Endometrium (tissue), 2 donors: ENCODE measurements around the gene PGA5.

Source experiments
- FAIRE-seq: peaks from 2 replicates; lab custom pipeline; 2012; peaks lifted over from hg19 to GRCh38; lab: Jason Lieb, UNC
- donor health status: control.
- donor health status: control.

Gene PGA5

DNA sequence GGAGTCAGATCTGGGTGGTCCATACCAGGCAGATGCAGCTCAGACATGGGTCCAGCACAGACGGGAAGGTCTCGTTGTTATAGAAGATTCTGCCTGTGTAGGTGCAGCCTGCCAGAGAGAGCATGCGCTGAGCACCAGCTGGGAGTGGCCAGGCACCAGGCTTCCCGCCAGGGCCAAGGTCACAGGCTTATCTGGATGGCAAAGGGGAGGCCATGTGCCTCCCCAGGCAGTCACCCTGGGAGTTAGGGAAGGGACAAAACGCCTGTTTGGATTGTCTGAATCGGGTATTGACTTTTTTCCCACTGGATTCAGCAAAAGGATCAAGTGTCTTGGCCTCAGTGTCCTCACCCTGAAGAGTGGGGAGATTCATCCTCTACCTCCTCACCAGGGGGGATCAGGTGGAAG lies 26.5 kb downstream of the PGA5 start:
- FAIRE-seq: no peak

DNA sequence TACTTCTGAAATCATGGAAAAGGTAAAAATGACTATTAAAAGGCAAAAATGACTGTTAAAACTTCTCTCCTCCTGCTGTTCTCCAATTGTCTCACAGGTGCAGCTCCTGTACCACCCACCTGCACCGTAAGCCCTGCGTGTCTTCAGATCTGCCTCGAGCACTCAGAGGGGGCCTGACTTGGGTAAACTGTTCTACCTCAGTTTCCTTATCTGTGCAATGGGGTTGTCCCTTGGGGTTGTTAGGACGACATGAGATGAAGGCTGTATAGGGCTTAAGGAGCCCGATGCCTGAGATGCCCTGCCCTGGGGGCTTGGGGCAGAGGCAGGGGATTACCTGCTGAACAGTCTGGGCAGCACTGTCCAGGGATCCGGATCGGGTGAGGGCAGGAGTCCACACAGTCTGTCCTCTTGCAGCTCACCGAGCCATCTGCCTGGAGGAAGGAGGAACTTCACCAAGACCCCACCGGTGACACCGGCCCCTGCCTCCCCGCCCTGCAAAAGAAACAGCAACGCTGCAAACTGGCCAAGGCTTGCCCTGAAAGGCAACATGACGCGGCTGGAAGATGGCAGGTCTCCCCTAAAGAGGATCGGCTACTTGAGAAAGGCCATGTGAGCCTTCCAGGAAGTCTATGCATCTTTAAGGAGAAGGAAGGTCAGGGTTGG lies 27.7 kb downstream of the PGA5 start:
- no peak for FAIRE-seq

DNA sequence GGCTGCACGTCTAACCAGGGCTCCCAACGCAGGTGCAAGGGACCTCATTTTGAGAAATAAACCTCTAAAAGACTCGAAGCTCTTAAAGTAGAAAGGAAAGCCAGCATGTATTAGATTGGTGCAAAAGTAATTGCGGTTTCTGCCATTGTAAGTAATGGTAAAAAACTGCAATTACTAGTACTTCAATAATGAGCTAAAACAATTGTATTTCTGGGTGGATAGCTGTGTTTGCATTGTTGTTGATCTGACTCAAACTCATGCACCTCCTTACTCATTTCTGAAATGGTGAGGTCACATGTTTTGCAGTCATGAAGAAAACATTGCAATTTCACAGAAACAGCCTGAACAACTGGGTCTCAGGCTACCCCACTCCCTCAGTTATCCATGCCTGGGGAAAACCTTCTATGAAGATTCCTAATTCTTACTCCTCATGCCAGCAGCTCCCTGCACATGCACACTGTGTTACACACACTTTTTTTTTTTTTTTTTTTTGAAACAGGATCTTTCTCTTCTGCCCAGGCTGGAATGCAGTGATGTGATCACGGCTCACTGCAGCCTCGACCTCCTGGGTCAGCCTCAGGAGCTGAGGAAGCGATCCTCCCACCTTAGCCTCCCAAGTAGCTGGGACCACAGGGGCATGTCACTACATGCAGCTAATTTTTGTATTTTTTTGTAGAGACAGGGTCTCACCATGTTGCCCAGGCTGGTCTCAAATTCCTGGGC lies 29.5 kb downstream of the PGA5 start:
- no peak for FAIRE-seq

DNA sequence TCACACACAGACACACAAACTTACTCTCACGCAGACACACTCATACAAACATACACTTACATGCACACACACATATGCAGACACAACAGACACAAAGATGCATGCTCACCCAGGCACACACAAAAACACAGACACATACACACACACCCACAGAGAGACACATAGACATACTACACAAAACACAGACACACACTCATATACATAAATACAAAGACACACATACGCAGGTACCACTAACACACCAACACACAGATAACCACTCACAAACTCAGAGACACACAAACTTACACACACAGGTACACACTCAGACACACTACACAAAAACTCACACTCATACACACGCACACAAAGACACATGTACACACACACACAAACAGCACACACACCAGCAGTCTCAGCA lies 31.8 kb downstream of the PGA5 start:
- no peak for FAIRE-seq

- no peak for FAIRE-seq
Observed at GRCh38 chr11:61273178-61274078, 32.5 kb downstream of the PGA5 start.

DNA sequence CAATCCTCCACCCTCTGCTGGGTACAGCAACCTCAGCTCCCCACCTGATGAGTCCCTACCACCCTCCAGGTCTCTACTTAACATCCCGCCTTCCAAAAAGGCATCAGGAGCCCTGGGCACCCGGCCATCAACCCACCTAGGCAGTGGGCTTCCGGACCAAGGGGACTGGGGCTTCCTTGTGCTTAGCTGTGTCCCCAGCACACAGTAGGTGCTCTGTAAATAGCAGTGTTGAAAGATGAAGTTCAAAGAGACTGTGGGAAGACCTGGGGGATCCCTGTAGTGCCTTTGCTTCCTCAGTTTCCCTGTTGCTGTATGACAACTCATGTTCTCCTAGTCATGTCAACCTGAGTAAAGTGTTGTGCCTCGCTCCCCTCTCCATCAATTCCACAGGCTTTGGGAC lies 33.1 kb downstream of the PGA5 start:
- FAIRE-seq: no peak

GRCh38 chr11:61275191-61275590 lies 34.2 kb downstream of the PGA5 start:
- FAIRE-seq: no peak

DNA sequence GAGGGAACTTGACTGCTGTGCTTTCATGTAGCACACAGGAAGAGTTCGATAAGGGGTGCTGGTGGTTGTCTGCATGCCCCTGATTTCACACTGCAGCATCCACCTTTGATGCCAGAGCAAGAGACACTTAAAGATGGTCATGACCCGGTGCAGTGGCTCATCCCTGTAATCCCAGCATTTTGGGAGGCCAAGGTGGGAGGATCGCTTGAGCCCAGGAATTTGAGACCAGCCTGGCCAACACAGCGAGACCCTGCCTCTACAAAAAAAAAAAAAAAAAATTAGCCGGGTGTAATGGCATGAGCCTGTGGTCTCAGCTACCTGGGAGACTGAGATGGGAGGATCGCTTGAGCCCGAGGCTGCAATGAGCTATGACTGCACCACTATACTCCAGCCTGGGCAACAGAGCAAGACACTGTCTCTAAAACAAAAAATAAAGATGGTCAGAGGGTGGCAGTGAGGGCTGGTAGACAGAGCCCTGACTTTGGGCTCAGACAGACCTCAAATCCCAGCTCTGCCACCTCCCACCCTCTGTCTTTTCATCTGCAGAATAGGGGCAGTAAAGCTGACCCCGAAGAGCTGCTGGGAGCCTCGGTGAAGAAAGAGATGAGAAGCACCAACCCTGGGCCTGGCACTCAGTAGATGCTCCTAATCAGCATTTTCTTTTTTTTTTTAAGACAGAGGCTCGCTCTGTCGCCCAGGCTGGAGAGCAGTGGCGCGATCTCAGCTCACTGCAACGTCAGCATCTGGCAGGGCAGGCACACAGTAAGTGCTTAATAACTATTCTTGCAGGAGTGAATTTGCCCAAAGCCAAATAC lies 36.4 kb downstream of the PGA5 start:
- no peak for FAIRE-seq

DNA sequence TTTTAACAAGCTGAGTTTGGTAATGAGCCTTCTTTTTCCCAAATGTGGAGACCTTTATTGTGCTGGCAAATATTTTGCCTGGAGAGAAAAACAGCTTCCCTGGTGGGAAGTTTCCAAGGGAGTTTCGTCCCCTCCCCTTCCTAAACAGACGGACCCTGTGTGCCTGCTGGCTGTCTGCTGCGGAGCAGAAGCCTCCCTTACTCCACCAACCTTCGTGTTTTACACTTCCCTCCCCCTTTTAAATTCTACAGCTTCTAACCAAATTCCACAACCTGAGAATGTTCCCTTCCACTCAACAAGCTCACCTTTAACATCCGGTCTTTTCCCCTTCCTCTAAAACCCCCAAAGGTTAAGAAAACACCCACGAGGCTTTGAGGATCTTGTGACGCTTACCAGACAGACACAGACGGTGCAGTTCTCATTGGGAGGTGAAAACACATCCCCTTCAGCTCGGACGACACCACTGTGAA lies 37.1 kb downstream of the PGA5 start:
- no peak for FAIRE-seq

- FAIRE-seq: no peak
Observed at GRCh38 chr11:61279934-61280659, 39.1 kb downstream of the PGA5 start.

- no peak for FAIRE-seq
Observed at GRCh38 chr11:61280883-61281580, 40.1 kb downstream of the PGA5 start.

DNA sequence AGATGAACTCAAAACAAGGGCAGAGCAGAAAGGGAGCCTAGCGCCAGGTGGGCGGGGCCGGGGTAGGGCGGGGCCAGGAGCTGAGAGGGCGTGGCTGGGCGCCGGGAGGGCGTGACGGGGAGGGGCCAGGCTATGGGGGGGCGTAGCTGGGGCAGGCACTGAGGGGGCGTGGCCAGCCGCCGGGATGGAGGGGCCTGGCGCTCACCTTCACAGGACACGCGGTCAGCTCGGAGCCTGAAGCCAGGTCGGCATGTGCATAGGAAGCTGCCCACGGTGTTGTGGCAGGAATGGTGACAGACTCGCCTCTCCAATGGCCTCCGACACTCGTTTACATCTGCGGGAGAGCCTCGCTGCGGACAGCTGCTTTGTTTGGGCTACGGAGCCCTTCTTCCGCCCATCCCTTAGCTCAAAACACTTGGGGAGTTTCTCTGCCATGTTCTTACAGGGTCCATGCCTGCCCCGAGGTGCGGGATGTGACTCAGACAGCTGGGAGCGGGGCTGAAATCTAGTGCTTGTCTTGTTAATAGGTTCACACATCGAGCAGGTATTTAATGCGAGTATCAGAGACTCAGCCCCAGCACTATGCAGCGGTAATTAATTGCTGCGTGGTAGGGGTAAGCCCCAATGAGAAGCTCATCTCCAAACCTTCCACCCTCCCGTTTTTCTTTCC lies 40.7 kb downstream of the PGA5 start:
- no peak for FAIRE-seq

DNA sequence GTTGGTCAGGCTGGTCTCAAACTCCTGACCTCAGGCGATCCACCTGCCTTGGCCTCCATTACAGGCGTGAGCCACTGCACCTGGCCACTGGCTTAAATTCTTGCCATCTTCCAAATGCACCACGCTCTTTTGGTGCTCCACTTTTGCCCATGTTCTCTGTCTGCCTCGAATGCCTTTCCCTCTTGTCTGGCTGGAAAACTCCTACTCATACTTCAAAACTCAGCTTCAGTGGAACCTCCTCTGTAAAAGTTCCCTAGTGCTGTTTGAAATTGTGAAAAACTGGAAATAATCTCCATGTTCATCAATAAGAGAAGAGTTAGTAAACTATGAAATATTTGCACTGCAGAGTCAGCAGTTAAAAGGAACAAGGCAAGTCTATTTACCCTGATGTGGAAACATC lies 42.6 kb downstream of the PGA5 start:
- FAIRE-seq: no peak

- no peak for FAIRE-seq
Observed at GRCh38 chr11:61287338-61287977, 46.5 kb downstream of the PGA5 start.

DNA sequence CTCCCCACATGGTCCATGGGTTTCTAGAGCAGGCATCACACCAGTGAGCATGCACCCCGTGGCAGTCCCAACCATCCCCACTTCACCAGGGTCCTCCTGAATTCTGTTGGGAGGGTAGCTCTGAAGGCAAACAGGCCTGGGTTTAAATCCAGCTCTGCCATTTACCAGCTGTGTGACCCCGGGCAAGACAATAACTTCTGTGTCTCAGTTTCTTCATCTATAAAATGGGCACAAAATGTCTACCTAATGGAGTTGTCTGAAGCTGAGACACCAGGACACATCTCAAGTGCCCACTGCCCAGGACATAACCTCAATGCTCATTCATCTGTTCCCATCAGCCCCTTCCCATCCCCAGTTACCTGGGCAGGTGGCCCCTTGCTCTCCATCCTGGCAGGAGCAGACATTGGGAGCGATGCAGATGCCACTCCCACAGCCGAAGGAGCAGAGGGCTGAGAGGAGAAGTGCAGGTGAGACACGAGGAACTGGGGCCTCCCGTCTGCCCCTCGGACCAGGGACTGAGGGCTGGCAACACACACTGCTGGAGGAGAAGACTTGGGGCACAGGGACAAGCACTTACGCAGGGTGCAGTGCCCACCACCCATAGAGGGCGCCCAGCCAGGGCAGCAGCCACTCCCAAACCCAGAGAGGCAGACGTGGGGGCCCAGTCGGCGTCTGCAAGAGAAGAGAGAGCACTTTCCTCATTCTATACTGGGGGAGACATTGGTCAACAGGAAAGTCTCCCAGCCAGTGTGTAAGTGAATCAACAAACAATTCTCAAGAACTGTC lies 50.1 kb downstream of the PGA5 start:
- FAIRE-seq: no peak

GRCh38 chr11:61292356-61292755 lies 51.4 kb downstream of the PGA5 start:
- no peak for FAIRE-seq

GRCh38 chr11:61293867-61294716 lies 53.1 kb downstream of the PGA5 start:
- FAIRE-seq: no peak
